Liver (tissue), 3 donors: ENCODE measurements around the gene B4GALNT3.

ENCODE experiments used
- RXRA ChIP-seq, 2 donors: IDR thresholded peaks; 2 replicates each; pipeline ENCODE4 v1.6.1; 2017 to 2018; ENCODE audit warnings: antibody characterized with exemption in 2 of 2, mild to moderate bottlenecking in 1 of 2
- TF ChIP-seq, protein P1 (sequence below): fragments of 150-350 bp; IDR thresholded peaks from 2 replicates; pipeline ENCODE4 v1.5.1; 2017; ENCODE audit warnings: improper control_type of control experiment, low read depth, low read length; ENCODE audit not compliant: missing input control
- donor health status: healthy.
- donor health status: healthy.

DNA sequence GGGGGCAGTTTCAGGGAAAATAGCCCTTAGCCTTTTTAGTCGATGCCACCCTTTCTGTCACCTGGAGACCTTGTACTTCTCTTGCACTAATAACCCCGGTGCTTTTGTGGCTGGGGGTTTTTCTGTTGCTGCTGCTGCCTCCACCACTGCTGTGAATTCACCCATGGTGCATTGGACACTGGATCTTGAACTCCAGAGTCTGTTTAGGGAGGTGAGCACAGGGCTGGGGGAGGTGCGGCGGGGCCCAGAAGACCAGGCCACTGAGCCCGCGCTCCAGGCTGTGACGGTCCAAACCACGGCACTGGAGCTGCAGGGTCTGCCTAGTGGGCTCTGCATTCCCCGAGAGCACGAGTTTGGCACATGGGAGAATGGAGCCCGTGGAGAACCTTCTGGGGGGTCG, 102.9 kb downstream of the B4GALNT3 start:
- no peak for TF ChIP-seq RXRA (IDR thresholded peaks at IDR 0.05)
- TF ChIP-seq, protein P1, sequence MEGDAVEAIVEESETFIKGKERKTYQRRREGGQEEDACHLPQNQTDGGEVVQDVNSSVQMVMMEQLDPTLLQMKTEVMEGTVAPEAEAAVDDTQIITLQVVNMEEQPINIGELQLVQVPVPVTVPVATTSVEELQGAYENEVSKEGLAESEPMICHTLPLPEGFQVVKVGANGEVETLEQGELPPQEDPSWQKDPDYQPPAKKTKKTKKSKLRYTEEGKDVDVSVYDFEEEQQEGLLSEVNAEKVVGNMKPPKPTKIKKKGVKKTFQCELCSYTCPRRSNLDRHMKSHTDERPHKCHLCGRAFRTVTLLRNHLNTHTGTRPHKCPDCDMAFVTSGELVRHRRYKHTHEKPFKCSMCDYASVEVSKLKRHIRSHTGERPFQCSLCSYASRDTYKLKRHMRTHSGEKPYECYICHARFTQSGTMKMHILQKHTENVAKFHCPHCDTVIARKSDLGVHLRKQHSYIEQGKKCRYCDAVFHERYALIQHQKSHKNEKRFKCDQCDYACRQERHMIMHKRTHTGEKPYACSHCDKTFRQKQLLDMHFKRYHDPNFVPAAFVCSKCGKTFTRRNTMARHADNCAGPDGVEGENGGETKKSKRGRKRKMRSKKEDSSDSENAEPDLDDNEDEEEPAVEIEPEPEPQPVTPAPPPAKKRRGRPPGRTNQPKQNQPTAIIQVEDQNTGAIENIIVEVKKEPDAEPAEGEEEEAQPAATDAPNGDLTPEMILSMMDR, result no peak
